ENCODE data around the gene COL24A1. TPM values are rescaled to one million over a fixed set of nuclear protein-coding genes. Genes with fewer than 3 reads are reported as not detected.

The COL24A1 gene
- total RNA-seq, 1 donor from 2014 or later, result not detected

DNA sequence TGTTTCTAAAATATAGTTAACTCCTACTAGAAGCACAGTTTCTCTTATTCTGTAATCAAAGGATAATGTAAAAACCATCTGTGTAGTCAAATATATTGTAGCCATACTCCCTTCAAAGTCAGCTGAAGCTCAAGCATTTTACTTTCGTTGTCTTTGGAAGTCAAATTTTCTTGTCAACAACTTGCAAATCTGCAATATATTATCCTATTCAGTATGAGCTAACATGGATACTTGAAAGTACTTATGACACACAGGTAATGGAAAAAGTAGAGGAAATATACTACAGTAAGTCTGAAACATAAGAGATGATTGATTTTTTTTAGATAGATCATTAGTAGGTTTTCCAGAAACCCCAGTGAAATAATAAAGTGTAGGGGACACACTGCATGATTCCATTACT lies 121.5 kb downstream of the COL24A1 start:
- Mint-ChIP-seq H3K27ac (no peak overlapping the region), H3K9me3 (no peaks in the 10 kb centered on the region), H3K4me3 (no peak overlapping the region), H3K4me1 (no peaks in the 10 kb centered on the region), H3K36me3 (ENCODE audit: low read depth) (no peaks in the 10 kb centered on the region), H3K27me3 (no peaks in the 10 kb centered on the region)
- no peak for DNase-seq
- intact Hi-C loops (cut with micrococcal nuclease), result no loop called here

DNA sequence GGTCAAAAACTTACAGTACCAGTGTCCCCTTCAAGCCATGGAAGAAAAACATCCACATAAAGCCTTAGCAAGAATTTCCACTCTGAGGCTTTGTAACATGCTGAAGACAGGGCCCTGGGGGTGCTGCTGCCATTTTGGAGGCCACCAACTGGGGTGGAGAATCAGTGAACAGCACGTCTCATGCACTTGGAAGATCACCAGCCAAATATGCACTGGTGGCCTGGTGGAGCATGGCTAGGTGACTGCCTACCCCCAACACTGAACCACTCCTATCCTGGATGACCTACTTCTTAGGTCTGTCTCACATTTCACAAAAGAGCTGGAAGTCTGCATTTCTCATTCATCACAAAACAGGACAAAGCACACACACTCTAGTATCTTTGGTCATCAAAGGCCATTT lies 126.4 kb downstream of the COL24A1 start:
- Mint-ChIP-seq H3K27ac (no peak overlapping the region), H3K4me3 (no peak overlapping the region), H3K9me3 (no peaks in the 10 kb centered on the region), H3K27me3 (no peaks in the 10 kb centered on the region), H3K4me1 (no peaks in the 10 kb centered on the region), H3K36me3 (ENCODE audit: low read depth) (no peaks in the 10 kb centered on the region)
- intact Hi-C loops (cut with micrococcal nuclease), result no loop called here
- no peak for DNase-seq

DNA sequence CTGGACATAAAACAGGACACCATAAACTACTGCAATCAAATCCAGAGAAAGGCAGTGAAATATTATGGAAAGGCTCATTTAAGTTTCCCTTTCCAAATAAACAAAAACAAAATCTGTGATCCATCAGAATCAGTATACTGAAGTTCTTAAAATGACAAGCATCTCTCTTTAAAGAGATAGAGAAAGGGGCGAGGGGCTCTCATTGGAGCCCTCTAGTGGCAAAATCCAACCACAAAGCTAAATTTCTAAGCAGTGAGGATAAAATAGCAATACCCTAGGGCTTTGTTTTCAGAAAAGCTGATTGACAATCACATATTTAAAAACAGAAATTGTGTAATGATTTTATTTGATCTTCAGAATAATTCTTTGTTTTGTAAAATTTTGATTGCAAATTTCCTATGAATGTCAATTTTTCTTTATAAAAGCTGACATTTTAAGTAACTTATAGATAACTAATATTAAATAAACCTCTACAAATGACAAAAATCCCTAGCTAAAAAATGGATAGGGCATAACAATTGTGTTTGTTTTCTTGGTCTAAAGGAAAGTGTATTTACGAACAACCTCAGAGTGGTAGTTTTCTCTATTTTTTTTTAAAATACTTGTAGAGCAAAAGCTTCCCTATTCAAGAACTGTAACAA lies 138.2 kb downstream of the COL24A1 start:
- no peaks in the 10 kb centered on the region for H3K36me3 Mint-ChIP-seq (ENCODE audit: low read depth)
- intact Hi-C loops (cut with micrococcal nuclease), result loop anchor here (2.0 kb wide), 1 partner anchor 710 kb away; no protein-coding TSS in a partner anchor
- H3K4me1 Mint-ChIP-seq, result no peaks in the 10 kb centered on the region
- H3K4me3 Mint-ChIP-seq, result no peak overlapping the region
- peak; percentile 62 for DNase-seq
- no peak overlapping the region for H3K27ac Mint-ChIP-seq
- H3K9me3 Mint-ChIP-seq, result no peaks in the 10 kb centered on the region
- H3K27me3 Mint-ChIP-seq, result no peaks in the 10 kb centered on the region

DNA sequence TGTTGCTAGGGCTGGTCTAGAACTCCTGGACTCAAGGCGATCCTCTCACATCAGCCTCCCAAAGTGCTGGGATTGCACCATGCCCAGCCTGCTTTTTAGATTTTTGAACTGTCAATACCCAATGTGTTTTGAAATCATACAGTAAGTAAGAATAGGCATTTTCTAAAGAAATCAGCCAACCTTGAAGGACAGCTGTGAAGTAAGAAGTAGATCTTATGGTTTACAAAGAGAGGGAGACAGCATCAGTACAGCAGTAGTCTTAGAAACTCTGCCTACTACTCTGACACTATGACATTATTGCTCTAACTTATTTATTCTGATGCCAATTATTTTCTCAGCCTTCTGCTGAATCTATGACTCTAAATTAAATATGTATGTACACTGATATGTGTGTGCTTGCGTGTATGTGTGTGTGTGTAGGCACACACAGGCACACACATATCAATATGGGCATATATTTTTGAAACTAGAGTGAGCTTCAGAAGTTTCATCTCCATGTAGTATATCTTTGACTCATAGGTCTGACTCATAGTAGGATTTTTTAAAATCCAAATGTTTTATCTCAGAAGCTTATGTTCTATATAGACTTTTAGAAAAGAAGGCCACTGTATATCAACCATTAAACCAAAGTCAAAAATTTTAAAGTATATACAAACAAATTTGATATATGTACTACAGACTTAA lies 140.4 kb downstream of the COL24A1 start:
- intact Hi-C loops (cut with micrococcal nuclease), result no loop called here
- no peaks in the 10 kb centered on the region for H3K36me3 Mint-ChIP-seq (ENCODE audit: low read depth)
- no peak overlapping the region for H3K27ac Mint-ChIP-seq
- no peaks in the 10 kb centered on the region for H3K27me3 Mint-ChIP-seq
- no peaks in the 10 kb centered on the region for H3K4me1 Mint-ChIP-seq
- DNase-seq, result no peak
- H3K4me3 Mint-ChIP-seq, result no peak overlapping the region
- no peaks in the 10 kb centered on the region for H3K9me3 Mint-ChIP-seq

GRCh38 chr1:86015375-86015774 lies 141.2 kb downstream of the COL24A1 start:
- Mint-ChIP-seq H3K36me3 (ENCODE audit: low read depth) (no peaks in the 10 kb centered on the region), H3K27me3 (no peaks in the 10 kb centered on the region), H3K4me3 (no peak overlapping the region), H3K9me3 (no peaks in the 10 kb centered on the region), H3K27ac (no peak overlapping the region), H3K4me1 (no peaks in the 10 kb centered on the region)
- intact Hi-C loops (cut with micrococcal nuclease), result no loop called here
- no peak for DNase-seq

- Mint-ChIP-seq H3K27ac (no peak overlapping the region), H3K9me3 (peaks cover 5% of the 10 kb centered on the region), H3K36me3 (ENCODE audit: low read depth) (no peaks in the 10 kb centered on the region), H3K4me1 (no peaks in the 10 kb centered on the region), H3K4me3 (no peak overlapping the region), H3K27me3 (no peaks in the 10 kb centered on the region)
- no peak for DNase-seq
- intact Hi-C loops (cut with micrococcal nuclease), result no loop called here
Observed at GRCh38 chr1:86000601-86001000, 156.0 kb downstream of the COL24A1 start.

- Mint-ChIP-seq H3K27me3 (no peaks in the 10 kb centered on the region), H3K4me3 (no peak overlapping the region), H3K4me1 (no peaks in the 10 kb centered on the region), H3K27ac (no peak overlapping the region), H3K9me3 (no peaks in the 10 kb centered on the region), H3K36me3 (ENCODE audit: low read depth) (no peaks in the 10 kb centered on the region)
- intact Hi-C loops (cut with micrococcal nuclease), result no loop called here
- no peak for DNase-seq
Observed at GRCh38 chr1:85998105-85998855, 158.3 kb downstream of the COL24A1 start.

- no peaks in the 10 kb centered on the region for H3K36me3 Mint-ChIP-seq (ENCODE audit: low read depth)
- no peaks in the 10 kb centered on the region for H3K27me3 Mint-ChIP-seq
- no peak for DNase-seq
- no peaks in the 10 kb centered on the region for H3K9me3 Mint-ChIP-seq
- H3K27ac Mint-ChIP-seq, result no peak overlapping the region
- intact Hi-C loops (cut with micrococcal nuclease), result no loop called here
- no peak overlapping the region for H3K4me3 Mint-ChIP-seq
- no peaks in the 10 kb centered on the region for H3K4me1 Mint-ChIP-seq
Observed at GRCh38 chr1:85992791-85993190, 163.8 kb downstream of the COL24A1 start.

- no peak for DNase-seq
- Mint-ChIP-seq H3K9me3 (no peaks in the 10 kb centered on the region), H3K4me3 (no peak overlapping the region), H3K36me3 (ENCODE audit: low read depth) (no peaks in the 10 kb centered on the region), H3K27ac (no peak overlapping the region), H3K27me3 (no peaks in the 10 kb centered on the region), H3K4me1 (no peaks in the 10 kb centered on the region)
- intact Hi-C loops (cut with micrococcal nuclease), result no loop called here
Observed at GRCh38 chr1:85991261-85991660, 165.3 kb downstream of the COL24A1 start.

- Mint-ChIP-seq H3K4me3 (no peak overlapping the region), H3K4me1 (no peaks in the 10 kb centered on the region), H3K27ac (no peak overlapping the region), H3K9me3 (no peaks in the 10 kb centered on the region), H3K27me3 (no peaks in the 10 kb centered on the region), H3K36me3 (ENCODE audit: low read depth) (no peaks in the 10 kb centered on the region)
- intact Hi-C loops (cut with micrococcal nuclease), result no loop called here
- DNase-seq, result no peak
Observed at GRCh38 chr1:85984636-85985035, 171.9 kb downstream of the COL24A1 start.

- intact Hi-C loops (cut with micrococcal nuclease), result no loop called here
- Mint-ChIP-seq H3K4me1 (no peaks in the 10 kb centered on the region), H3K27me3 (no peaks in the 10 kb centered on the region), H3K36me3 (ENCODE audit: low read depth) (no peaks in the 10 kb centered on the region), H3K4me3 (no peak overlapping the region), H3K9me3 (no peaks in the 10 kb centered on the region), H3K27ac (no peak overlapping the region)
- no peak for DNase-seq
Observed at GRCh38 chr1:85983316-85983715, 173.3 kb downstream of the COL24A1 start.

GRCh38 chr1:85976516-85977205 lies 179.9 kb downstream of the COL24A1 start:
- H3K36me3 Mint-ChIP-seq (ENCODE audit: low read depth), result no peaks in the 10 kb centered on the region

DNA sequence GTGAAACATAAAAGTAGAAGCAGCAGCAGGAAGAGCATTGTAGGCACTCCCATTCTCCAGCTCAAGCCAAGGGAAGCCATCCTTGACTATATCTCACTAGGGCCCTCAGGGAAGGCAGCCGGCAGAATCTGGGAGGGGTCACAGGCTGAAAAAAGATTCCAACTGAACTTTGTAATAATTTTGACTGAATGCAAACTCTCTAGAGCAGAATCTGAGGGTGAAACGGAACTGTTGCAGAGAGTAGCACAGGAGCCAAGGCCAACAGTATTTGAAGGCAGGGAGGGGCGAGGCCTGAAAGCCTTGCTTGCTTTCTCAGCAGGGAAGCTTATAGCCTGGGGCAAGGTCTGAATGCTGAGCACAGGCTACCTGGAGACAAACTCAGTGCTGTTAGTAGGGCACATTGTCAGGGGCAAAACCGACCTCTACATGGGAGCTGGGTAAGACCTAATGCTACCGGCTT lies 180.6 kb downstream of the COL24A1 start:
- no peak for DNase-seq
- Mint-ChIP-seq H3K4me3 (no peak overlapping the region), H3K27ac (no peak overlapping the region), H3K4me1 (no peaks in the 10 kb centered on the region), H3K36me3 (ENCODE audit: low read depth) (no peaks in the 10 kb centered on the region), H3K27me3 (no peaks in the 10 kb centered on the region), H3K9me3 (no peaks in the 10 kb centered on the region)
- intact Hi-C loops (cut with micrococcal nuclease), result no loop called here

More at GRCh38 chr1:85976516-85977205, 179.9 kb downstream of the COL24A1 start:
- H3K27ac Mint-ChIP-seq, result no peak overlapping the region
- intact Hi-C loops (cut with micrococcal nuclease), result no loop called here
- no peaks in the 10 kb centered on the region for H3K27me3 Mint-ChIP-seq
- DNase-seq, result no peak
- no peaks in the 10 kb centered on the region for H3K4me1 Mint-ChIP-seq
- H3K4me3 Mint-ChIP-seq, result no peak overlapping the region
- H3K9me3 Mint-ChIP-seq, result no peaks in the 10 kb centered on the region

- DNase-seq, result no peak
- no peaks in the 10 kb centered on the region for H3K4me1 Mint-ChIP-seq
- H3K36me3 Mint-ChIP-seq (ENCODE audit: low read depth), result no peaks in the 10 kb centered on the region
- H3K27me3 Mint-ChIP-seq, result no peaks in the 10 kb centered on the region
- H3K9me3 Mint-ChIP-seq, result no peaks in the 10 kb centered on the region
- no peak overlapping the region for H3K27ac Mint-ChIP-seq
- intact Hi-C loops (cut with micrococcal nuclease), result no loop called here
- H3K4me3 Mint-ChIP-seq, result no peak overlapping the region
Observed at GRCh38 chr1:85962457-85962856, 194.1 kb downstream of the COL24A1 start.

Data from activated CD4-positive, alpha-beta T cell treated with anti-CD3 and anti-CD28 coated beads, Interleukin-2, amount 10 ng/mL, durations not matched to agents 24 days and 14 days (primary cell).